ENCODE data around the gene IQUB.

IQUB gene

GRCh38 chr7:123505221-123505620, 29.2 kb downstream of the IQUB start:
- in situ Hi-C loops (cut with HindIII; ENCODE audit: low sequenced_read_pairs), result no loop called here
- TF ChIP-seq CTCF (IDR thresholded peaks at IDR 0.05; ENCODE audit: low read depth, low read length, missing control alignments), result no peak
- DNase-seq (ENCODE audit: low read depth), result no peak

GRCh38 chr7:123502201-123502600, 32.2 kb downstream of the IQUB start:
- in situ Hi-C loops (cut with HindIII; ENCODE audit: low sequenced_read_pairs), result no loop called here
- TF ChIP-seq CTCF (IDR thresholded peaks at IDR 0.05; ENCODE audit: low read depth, low read length, missing control alignments), result no peak
- DNase-seq (ENCODE audit: low read depth), result no peak
- no peak overlapping the region for H3K4me3 ChIP-seq (ENCODE audit: low read depth, low read length)

More at GRCh38 chr7:123505221-123505620, 29.2 kb downstream of the IQUB start:
- H3K4me3 ChIP-seq (ENCODE audit: low read depth, low read length), result no peak overlapping the region

GRCh38 chr7:123500878-123501489, 33.4 kb downstream of the IQUB start:
- in situ Hi-C loops (cut with HindIII; ENCODE audit: low sequenced_read_pairs), result no loop called here
- H3K4me3 ChIP-seq (ENCODE audit: low read depth, low read length), result no peak overlapping the region
- no peak for DNase-seq (ENCODE audit: low read depth)
- TF ChIP-seq CTCF (IDR thresholded peaks at IDR 0.05; ENCODE audit: low read depth, low read length, missing control alignments), result no peak

GRCh38 chr7:123499211-123499970, 35.0 kb downstream of the IQUB start:
- in situ Hi-C loops (cut with HindIII; ENCODE audit: low sequenced_read_pairs), result no loop called here
- no peak for DNase-seq (ENCODE audit: low read depth)
- no peak for TF ChIP-seq CTCF (IDR thresholded peaks at IDR 0.05; ENCODE audit: low read depth, low read length, missing control alignments)
- H3K4me3 ChIP-seq (ENCODE audit: low read depth, low read length), result no peak overlapping the region

GRCh38 chr7:123498601-123499000, 35.8 kb downstream of the IQUB start:
- no peak overlapping the region for H3K4me3 ChIP-seq (ENCODE audit: low read depth, low read length)
- DNase-seq (ENCODE audit: low read depth), result no peak
- in situ Hi-C loops (cut with HindIII; ENCODE audit: low sequenced_read_pairs), result no loop called here
- no peak for TF ChIP-seq CTCF (IDR thresholded peaks at IDR 0.05; ENCODE audit: low read depth, low read length, missing control alignments)

- H3K4me3 ChIP-seq (ENCODE audit: low read depth, low read length), result no peak overlapping the region
- in situ Hi-C loops (cut with HindIII; ENCODE audit: low sequenced_read_pairs), result no loop called here
- no peak for DNase-seq (ENCODE audit: low read depth)
- no peak for TF ChIP-seq CTCF (IDR thresholded peaks at IDR 0.05; ENCODE audit: low read depth, low read length, missing control alignments)
Measured at GRCh38 chr7:123498031-123498430, 36.4 kb downstream of the IQUB start.

Measured in astrocyte of the cerebellum (primary cell).